Colonic mucosa (tissue), 4 donors: ENCODE results near the gene BTBD10. TPM values are rescaled to one million over a fixed set of nuclear protein-coding genes. Genes with fewer than 3 reads are reported as not detected.

Experiments used
- DNase-seq: peaks from one replicate; pipeline ENCODE4 v3.0.0-alpha.2; 2020
- H3K27ac ChIP-seq: fragments of 200-600 bp; one replicate; pipeline ENCODE4 v1.8.0; 2021
- H3K27me3 ChIP-seq: fragments of 200-600 bp; one replicate; pipeline ENCODE4 v1.8.0; 2021
- H3K36me3 ChIP-seq: fragments of 200-600 bp; one replicate; pipeline ENCODE4 v1.8.0; 2021
- H3K4me1 ChIP-seq: fragments of 200-600 bp; one replicate; pipeline ENCODE4 v1.8.0; 2021; ENCODE audit warnings: mild to moderate bottlenecking
- H3K4me3 ChIP-seq: fragments of 200-600 bp; one replicate; pipeline ENCODE4 v1.8.0; 2021
- H3K9ac ChIP-seq, 2 donors: one replicate each; pipeline ENCODE4 v1.7.0; 2013; ENCODE audit warnings: control low read depth in 2 of 2, low read depth in 2 of 2, low read length in 2 of 2
- H3K9me3 ChIP-seq: fragments of 200-600 bp; one replicate; pipeline ENCODE4 v1.8.0; 2021
- CTCF ChIP-seq: fragments of 200-600 bp; IDR thresholded peaks from one replicate; pipeline ENCODE4 v1.8.0; 2022; ENCODE audit warnings: antibody characterized with exemption, mild to moderate bottlenecking
- intact Hi-C: fragments of 100-400 bp; cut with DNase I; formaldehyde crosslinking; loops from one replicate; pipeline ENCODE4 v1.14.1; 2022
- total RNA-seq, 2 donors: library from RNA; stranded (reverse); fragmentation: NEBNext Ultra II Directional in 1 of 2; extraction: Animal tissue kit (Norgen Biotek cat#: 25700) in 1 of 2; gene quantifications; one replicate each; pipeline ENCODE4 v1.2.1, GENCODE V29; 2021
- donor health status: healthy.
- donor health status: DM: no; HTN: no; CAD: no.
- donor health status: DM: no; HTN: no; CAD: no.

The BTBD10 gene
- total RNA-seq, 2 donors from 2014 or later: 31.8 to 34.5 TPM

- H3K9ac ChIP-seq: no peak overlapping the region
- H3K27ac ChIP-seq: no peak overlapping the region
- no peaks in the 10 kb centered on the region for H3K27me3 ChIP-seq
- no peak for DNase-seq
- H3K36me3 ChIP-seq: no peaks in the 10 kb centered on the region
- no peak for TF ChIP-seq CTCF
- intact Hi-C loops: no loop called here
- H3K4me1 ChIP-seq: no peaks in the 10 kb centered on the region
- H3K9me3 ChIP-seq: no peaks in the 10 kb centered on the region
- no peak overlapping the region for H3K4me3 ChIP-seq
These were observed 96.6 kb downstream of the BTBD10 start for GRCh38 chr11:13366266-13367026.

GRCh38 chr11:13364388-13364787 lies 98.6 kb downstream of the BTBD10 start:
- no peak for DNase-seq
- intact Hi-C loops: no loop called here
- no peaks in the 10 kb centered on the region for H3K36me3 ChIP-seq
- no peak overlapping the region for H3K27ac ChIP-seq
- H3K4me3 ChIP-seq: no peak overlapping the region
- H3K9ac ChIP-seq: no peak overlapping the region
- no peaks in the 10 kb centered on the region for H3K9me3 ChIP-seq
- H3K27me3 ChIP-seq: no peaks in the 10 kb centered on the region
- H3K4me1 ChIP-seq: no peaks in the 10 kb centered on the region
- TF ChIP-seq CTCF: no peak

GRCh38 chr11:13362596-13363109 lies 100.4 kb downstream of the BTBD10 start:
- H3K4me1 ChIP-seq: no peaks in the 10 kb centered on the region
- intact Hi-C loops: no loop called here

GRCh38 chr11:13358596-13359270 lies 104.3 kb downstream of the BTBD10 start:
- intact Hi-C loops: loop anchor here (10.0 kb wide), 1 partner anchor 106 kb away; the partner anchor contains the start of gene BTBD10

More at GRCh38 chr11:13362596-13363109, 100.4 kb downstream of the BTBD10 start:
- H3K9ac ChIP-seq: no peak overlapping the region
- H3K4me3 ChIP-seq: no peak overlapping the region
- H3K36me3 ChIP-seq: no peaks in the 10 kb centered on the region
- no peak overlapping the region for H3K27ac ChIP-seq
- TF ChIP-seq CTCF: no peak
- no peaks in the 10 kb centered on the region for H3K27me3 ChIP-seq
- H3K9me3 ChIP-seq: no peaks in the 10 kb centered on the region
- DNase-seq: no peak

More at GRCh38 chr11:13358596-13359270, 104.3 kb downstream of the BTBD10 start:
- Histone ChIP-seq H3K27me3 (no peaks in the 10 kb centered on the region), H3K36me3 (no peaks in the 10 kb centered on the region), H3K9me3 (no peaks in the 10 kb centered on the region), H3K4me1 (no peaks in the 10 kb centered on the region), H3K4me3 (no peak overlapping the region), H3K27ac (no peak overlapping the region), H3K9ac (no peak overlapping the region)
- no peak for DNase-seq
- no peak for TF ChIP-seq CTCF
